Activated T-helper 17 cell treated with anti-CD3 and anti-CD28 coated beads, Interleukin-2, amount 50 U/mL, for 72 hours (primary cell): ENCODE measurements around the gene CPN1. TPM values are rescaled to one million over a fixed set of nuclear protein-coding genes. Genes with fewer than 3 reads are reported as not detected.

ENCODE experiments used
- total RNA-seq, 2 donors: library from RNA; stranded (reverse); gene quantifications; one replicate each; pipeline ENCODE4 v1.2.3, GENCODE V29; 2022

The CPN1 gene
- total RNA-seq, 2 donors from 2014 or later: not detected

Other genes starting within 250 kb of the CPN1 start
- 1 to 10 TPM; 3.0 TPM for gene DNMBP, start 71.9 kb downstream of the CPN1 start, total RNA-seq
- gene ERLIN1, start 104.2 kb upstream of the CPN1 start, total RNA-seq: 10 to 100 TPM; 12.1 to 19.1 TPM
- 10 to 100 TPM; 17.4 to 32.2 TPM for gene CHUK, start 147.7 kb upstream of the CPN1 start, total RNA-seq
- gene CWF19L1, start 185.8 kb upstream of the CPN1 start, total RNA-seq: 10 to 100 TPM; 34.0 to 46.9 TPM
- gene BLOC1S2, start 204.8 kb upstream of the CPN1 start, total RNA-seq: 10 to 100 TPM; 54.1 to 59.3 TPM
- gene PKD2L1, start 248.4 kb upstream of the CPN1 start, total RNA-seq: under 1 TPM; 0.30 to 0.66 TPM